Mucosa of gallbladder (tissue), 1 donor: ENCODE results near the gene TMEM163. TPM values are rescaled to one million over a fixed set of nuclear protein-coding genes. Genes with fewer than 3 reads are reported as not detected.
"Not testable (repeated sequence)": the region's sequence is repeated elsewhere in the genome, so short reads cannot be mapped to it uniquely, and the experiment has no call there.

Source experiments
- DNase-seq: peaks from one replicate; pipeline ENCODE4 v3.0.0-alpha.2; 2020; ENCODE audit warnings: low spot score
- total RNA-seq: library from RNA; stranded (reverse); gene quantifications from one replicate; pipeline ENCODE4 v1.2.1, GENCODE V29; 2021
- donor health status: DM: no; HTN: no; CAD: no.

Gene TMEM163
- total RNA-seq, 1 donor from 2014 or later: 36.1 TPM

DNA sequence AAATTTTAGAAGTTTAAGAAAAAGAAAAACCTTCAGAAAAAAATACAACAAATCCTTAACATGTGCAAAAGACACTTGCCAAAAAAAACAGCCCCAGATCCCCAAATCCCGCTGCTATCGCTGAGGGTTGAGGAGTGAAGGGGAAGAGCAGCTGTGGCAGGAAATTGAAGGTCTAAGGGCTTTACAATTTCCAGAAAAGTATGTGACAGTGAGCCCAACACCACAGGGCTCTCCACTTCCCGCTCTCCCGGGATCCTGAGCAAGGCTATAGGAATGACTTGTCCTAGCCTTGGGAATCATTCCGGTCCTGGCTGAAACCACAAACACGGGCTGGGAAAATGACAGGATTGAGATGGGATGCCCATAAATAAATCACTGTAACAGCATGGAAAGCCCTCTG lies 191.4 kb downstream of the TMEM163 start:
- no peak for DNase-seq

- DNase-seq: no peak
Observed at GRCh38 chr2:134522496-134523455, 196.0 kb downstream of the TMEM163 start.

GRCh38 chr2:134518101-134518500 lies 200.7 kb downstream of the TMEM163 start:
- no peak for DNase-seq

GRCh38 chr2:134515137-134515536 lies 203.7 kb downstream of the TMEM163 start:
- DNase-seq: no peak

GRCh38 chr2:134513465-134513804 lies 205.4 kb downstream of the TMEM163 start:
- DNase-seq: no peak

DNA sequence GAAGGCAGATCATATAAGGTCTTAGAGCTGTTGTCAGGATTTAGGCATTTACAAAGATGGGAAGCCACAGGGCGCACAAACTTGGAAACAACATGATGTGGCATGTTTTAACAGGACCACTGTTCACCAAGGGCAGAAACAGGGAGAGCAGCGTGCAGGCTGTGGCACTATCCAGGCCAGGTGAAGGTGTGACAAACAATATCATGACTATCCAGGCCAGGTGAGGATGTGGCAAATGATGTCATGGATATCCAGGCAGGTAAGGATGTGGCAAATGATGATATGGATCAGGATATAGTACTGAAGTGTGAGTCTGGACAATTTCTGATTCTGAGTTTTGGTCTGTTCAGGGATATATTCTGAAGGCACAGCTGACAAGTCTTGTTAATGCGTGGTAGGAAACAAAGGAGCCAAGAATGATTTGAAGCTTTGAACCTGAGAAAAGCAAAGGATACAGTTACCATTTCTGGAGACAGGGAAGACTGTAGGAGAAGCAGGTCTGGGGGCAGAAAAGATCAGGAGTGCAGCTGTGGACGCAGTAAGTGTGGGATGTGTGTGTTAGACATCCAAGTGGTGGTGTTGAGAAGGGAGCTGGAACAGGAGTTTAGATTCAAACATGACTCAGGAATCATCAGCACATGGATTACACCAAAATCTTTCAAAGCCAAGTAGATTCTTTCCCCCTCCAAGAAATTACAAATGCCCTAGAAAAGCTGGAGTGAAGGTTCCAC lies 205.9 kb downstream of the TMEM163 start:
- no peak for DNase-seq

GRCh38 chr2:134508391-134508790 lies 210.4 kb downstream of the TMEM163 start:
- DNase-seq: no peak

- DNase-seq: no peak
Observed at GRCh38 chr2:134507697-134508096, 211.1 kb downstream of the TMEM163 start.

GRCh38 chr2:134507159-134507558 lies 211.6 kb downstream of the TMEM163 start:
- not testable (repeated sequence) for DNase-seq

DNA sequence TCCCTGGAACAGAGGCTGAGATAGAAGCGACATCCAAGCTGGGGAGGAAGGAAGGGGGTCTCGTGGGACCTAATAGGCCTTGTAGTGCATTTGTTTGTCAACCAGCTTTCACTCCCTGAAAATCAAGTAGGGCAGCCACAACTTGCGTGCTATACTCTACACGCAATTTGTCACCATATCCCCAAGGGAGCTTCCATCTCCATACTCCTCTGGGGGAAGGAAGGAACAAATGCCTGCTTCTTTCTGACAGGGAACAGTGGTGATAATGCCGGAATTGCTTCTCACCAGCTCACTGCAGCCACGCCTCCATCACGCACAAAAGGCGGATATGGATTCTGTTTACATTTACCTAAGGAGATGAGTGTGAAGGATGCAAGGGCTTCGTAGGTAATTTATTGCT lies 213.4 kb downstream of the TMEM163 start:
- no peak for DNase-seq

DNA sequence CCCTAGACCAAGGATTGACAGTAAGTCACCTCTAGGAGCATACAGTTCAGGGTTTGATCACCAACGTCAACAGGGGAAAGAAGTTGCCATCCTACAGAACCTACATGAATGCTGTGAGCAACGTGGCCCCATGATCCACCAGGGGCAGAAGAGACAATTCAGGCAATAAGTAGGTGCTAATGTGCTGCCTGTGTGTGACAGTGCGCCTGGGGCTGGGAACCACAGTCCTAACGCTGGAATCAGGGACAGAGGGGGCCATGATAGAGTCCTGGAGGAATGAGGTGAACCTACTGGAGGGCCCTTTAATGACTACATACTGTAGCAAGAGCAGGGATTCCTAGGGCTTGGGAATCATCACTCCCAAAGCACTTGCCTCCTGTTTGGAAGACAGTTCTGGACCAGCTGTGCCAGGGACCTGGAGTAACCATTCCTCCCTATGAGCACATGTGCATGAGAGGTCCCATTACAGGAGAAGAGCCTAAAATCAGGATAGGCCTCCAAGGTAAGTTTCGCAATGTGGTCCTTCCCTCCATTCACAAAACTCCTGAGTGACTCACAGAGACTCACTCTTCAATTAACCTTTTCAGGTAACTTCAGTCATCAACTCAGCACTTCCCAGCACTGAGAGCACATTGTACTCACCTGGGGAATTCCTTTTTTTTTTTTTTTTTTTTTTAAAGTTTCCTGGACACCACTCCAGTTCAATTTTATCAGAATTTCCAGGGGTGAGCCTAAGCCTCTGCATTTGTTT lies 214.0 kb downstream of the TMEM163 start:
- DNase-seq: no peak

DNA sequence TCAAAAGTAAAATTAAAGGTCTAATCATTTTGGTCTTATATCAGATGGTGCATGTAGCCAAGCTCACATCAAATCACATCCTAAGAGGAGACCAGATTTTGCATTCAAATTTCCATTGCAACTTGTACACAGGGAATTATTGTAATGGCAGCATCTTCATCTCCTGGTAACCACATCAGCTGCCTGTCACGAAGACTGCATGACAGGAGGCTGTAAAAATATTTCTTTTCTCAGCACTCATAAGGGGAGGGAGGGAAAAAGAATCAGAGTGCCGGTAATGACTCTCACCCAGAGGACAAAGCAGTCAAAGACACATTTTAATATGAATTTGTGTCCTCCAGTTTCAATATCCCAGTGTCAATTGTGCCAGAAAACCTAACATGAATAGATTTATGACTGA lies 216.7 kb downstream of the TMEM163 start:
- no peak for DNase-seq

DNA sequence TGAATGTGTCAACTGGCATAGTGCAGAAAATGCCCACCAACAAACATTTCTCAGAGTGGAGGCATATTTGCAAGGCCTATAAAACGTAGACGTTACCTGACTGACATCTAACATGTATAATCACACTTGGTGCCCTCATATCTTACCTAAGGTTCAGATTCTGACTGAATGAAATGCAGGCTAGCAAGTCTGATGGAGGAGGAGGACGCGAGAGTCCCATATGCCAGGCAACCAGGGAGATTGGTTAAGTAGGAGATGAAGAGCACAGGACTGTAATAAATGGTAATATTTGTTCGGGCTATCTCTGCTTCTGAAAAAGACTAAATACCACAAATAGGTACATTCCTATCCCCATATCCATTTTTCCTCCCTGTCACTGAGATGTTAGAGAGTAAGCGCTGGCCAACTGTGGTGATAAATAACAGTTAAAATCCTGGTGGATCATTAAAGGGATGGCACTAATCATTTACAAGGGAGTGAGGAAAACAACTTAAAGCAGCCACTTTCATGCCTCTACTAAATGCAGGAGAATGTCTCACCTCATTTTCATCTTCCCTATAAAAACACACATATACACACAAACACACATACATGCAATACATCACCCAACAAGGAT lies 217.2 kb downstream of the TMEM163 start:
- DNase-seq: no peak

DNA sequence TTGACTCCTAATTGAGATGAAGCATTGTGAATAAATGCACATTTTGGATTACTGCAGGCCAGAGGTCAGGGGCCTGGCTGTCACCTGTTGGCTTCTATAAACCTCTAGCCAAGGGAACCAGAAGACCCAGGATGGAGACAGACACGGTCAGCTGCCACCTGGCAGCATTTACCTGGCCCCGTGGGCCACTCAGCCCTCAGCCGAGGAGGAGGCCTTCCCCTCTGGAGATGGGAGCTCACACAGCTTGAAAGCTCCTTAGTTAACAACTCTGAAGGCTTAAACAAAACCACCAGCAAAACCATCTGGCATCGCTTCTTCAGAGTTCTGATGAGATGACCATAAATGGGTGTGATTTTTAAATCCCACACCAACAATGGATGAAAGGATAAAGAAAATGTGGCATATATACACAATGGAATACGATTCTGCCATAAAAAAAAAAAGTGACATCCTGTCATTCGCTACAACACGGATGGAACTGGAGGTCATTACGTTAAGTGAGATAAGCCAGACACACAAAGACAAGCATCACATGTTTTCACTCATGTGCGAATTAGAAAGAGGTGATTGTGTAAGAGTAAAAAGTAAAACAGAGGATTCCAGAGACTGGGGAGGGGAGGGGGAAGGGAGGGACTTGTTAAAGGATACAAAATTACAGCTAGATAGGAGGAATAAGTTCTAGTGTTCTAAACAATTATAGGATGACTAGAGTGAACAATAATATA lies 218.4 kb downstream of the TMEM163 start:
- DNase-seq: no peak

DNA sequence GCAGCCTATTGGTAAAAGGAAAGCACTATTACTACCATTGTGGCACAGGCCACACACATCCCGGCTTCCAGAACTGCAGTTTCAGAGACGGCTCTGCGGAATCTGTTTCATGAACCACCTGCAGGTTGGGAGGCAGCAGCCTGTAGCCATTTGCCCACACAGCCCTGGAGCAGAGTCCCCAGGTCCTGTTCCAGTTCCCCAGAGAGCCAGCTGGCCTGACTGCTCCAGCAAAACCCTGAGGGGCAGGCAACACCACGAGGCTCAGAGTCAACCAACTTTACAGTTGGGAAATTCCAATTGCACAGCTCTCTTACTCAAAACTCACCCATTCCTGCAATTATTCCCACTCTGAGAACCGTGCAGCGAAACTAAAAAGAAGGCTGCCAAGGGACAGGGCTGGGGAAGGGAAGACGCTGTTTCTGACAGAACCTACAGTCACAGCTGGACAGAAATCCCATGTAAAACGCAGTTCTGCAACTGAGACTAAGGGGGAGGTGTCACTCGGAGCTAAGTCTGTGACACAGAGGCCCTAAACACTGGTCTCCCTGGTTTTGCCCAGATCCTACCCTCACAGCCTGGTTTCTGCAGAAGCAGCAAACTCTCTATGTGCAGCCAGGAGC lies 219.4 kb downstream of the TMEM163 start:
- no peak for DNase-seq

- no peak for DNase-seq
Observed at GRCh38 chr2:134498654-134499053, 220.1 kb downstream of the TMEM163 start.

DNA sequence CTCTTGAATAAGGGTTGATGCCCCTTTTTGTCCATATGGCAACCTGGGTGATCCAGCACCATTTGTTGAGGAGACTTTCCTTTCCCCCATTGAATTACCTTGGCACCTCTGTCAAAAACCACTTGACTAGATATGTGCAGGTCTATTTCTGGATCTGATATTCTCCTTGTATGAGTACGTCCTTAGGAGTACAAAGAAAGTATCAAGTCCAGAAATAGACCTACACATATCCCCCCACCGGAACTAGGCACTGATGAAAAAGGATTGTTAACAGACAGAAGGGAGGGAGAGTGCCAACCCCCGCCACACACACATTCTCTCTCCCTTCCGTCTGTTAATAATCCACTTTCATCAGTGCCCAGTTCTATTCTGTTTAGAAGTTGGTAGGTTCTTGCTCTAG lies 225.0 kb downstream of the TMEM163 start:
- no peak for DNase-seq

DNA sequence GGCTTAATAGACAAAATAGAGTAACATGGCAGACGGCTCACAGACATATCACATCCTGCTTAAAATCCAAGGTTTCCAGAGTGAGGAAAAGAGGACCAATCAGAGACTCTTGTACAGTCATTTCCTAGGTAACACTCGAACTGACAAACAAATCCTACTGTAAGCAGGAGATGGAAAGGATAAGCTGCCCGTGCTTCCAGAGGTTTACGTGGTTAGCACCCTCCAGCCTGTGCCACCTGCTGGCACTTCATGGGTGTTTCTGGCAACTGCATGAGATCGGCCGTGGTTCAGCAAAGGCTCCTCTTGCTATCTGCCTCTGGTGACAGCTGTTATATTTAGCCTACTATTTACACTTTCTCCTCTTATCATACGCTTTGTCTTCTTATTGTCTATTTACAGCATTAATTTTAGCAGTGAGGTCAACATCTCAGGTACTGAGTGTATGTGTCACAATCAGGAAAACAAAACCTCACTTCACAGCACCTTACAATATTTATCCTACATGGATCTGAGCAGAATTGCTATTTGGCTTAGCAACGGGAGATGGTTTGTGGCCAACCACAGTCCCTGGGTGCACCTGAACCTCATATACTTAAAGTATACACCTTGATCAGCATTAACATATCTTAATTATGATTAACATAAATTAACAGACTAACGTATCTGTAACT lies 226.9 kb downstream of the TMEM163 start:
- DNase-seq: no peak

DNA sequence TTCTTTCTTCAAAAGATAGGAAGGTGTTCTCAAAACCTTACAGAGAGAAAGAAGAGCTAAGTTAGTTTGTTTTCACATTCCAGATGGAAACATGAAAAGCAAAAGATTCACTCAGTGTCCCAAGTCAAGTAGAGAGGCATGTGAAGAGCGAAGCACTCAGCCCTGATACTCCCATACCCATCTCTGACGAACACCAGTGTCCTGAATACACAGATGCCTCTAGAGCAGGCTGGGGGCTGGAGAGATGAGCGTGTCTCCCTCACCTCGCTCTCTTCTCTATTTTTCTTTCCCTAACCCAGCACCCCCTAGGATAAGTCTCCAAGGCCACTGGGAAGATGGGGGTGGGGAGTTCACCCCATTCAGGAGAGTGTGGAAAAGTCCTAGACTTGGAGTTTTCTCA lies 227.8 kb downstream of the TMEM163 start:
- DNase-seq: no peak

GRCh38 chr2:134490559-134490958 lies 228.2 kb downstream of the TMEM163 start:
- no peak for DNase-seq
